ENCODE data around the gene IL17RE. TPM values are rescaled to one million over a fixed set of nuclear protein-coding genes. Genes with fewer than 3 reads are reported as not detected.

The IL17RE gene
- polyA plus RNA-seq, 3 donors = 0.27 TPM; not detected in 2

DNA sequence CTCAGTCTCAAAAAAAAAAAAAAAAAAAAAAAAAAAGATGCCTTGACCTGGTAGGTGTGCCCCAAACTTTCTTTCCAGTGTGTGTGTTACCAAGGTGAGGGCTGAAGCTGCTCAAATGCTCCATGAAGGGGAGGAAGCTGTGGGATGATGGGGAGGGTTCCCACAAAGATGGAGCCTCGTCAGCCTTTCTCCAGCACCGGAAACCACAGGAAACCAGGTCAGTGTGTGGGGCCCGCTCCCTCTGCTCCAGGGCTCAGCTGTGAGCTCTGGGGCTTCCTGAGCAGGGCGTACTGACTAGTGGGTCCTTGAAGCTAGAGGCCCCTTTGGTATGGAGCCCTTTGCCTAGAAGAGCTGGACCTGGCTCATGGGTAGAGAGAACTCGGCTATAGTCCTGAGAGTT is 681 bp upstream of the IL17RE start:
- no peak overlapping the region for H3K4me2 ChIP-seq (replicated peaks; ENCODE audit: extremely low read depth, low read length, poor library complexity, severe bottlenecking)
- H3K27me3 ChIP-seq (ENCODE audit: control insufficient read depth in 2 of 2, insufficient read depth in 2 of 2, low read length in 2 of 2) = no peaks in the 10 kb centered on the region
- H3K79me2 ChIP-seq (ENCODE audit: insufficient read depth, low read length) = no peaks in the 10 kb centered on the region
- no peak overlapping the region for H3K27ac Mint-ChIP-seq
- no peak overlapping the region for H3K4me3 Mint-ChIP-seq
- H3K9ac ChIP-seq (ENCODE audit: insufficient read depth, low read length, poor library complexity, severe bottlenecking) = no peak overlapping the region
- intact Hi-C loops (cut with micrococcal nuclease) = no loop called here
- H3K36me3 ChIP-seq (replicated peaks in 1 of 2; ENCODE audit: control insufficient read depth in 1 of 2, insufficient read depth in 2 of 2, low read length in 2 of 2) = no peaks in the 10 kb centered on the region
- no peak overlapping the region for H3K27ac ChIP-seq (ENCODE audit: low read depth in 1 of 2, low read length in 2 of 2)
- H3K27me3 Mint-ChIP-seq (ENCODE audit: low read depth in 3 of 3) = peaks cover 0 to 2% (median 0%) of the 10 kb centered on the region in 3 donors
- no peaks in the 10 kb centered on the region for H3K9me3 ChIP-seq (replicated peaks in 1 of 2; ENCODE audit: control insufficient read depth in 1 of 2, insufficient read depth in 1 of 2, low read length in 2 of 2)
- H3K36me3 Mint-ChIP-seq = no peaks in the 10 kb centered on the region
- no peaks in the 10 kb centered on the region for H3K9me3 Mint-ChIP-seq
- peaks cover 34% of the 10 kb centered on the region for H3K4me1 Mint-ChIP-seq
- TF ChIP-seq, protein P1, sequence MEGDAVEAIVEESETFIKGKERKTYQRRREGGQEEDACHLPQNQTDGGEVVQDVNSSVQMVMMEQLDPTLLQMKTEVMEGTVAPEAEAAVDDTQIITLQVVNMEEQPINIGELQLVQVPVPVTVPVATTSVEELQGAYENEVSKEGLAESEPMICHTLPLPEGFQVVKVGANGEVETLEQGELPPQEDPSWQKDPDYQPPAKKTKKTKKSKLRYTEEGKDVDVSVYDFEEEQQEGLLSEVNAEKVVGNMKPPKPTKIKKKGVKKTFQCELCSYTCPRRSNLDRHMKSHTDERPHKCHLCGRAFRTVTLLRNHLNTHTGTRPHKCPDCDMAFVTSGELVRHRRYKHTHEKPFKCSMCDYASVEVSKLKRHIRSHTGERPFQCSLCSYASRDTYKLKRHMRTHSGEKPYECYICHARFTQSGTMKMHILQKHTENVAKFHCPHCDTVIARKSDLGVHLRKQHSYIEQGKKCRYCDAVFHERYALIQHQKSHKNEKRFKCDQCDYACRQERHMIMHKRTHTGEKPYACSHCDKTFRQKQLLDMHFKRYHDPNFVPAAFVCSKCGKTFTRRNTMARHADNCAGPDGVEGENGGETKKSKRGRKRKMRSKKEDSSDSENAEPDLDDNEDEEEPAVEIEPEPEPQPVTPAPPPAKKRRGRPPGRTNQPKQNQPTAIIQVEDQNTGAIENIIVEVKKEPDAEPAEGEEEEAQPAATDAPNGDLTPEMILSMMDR (IDR thresholded peaks at IDR 0.05) = no peak
- no peak overlapping the region for H3K4me3 ChIP-seq (replicated peaks in 1 of 3; ENCODE audit: low read depth in 2 of 3, low read length in 3 of 3)
- H2AFZ ChIP-seq (ENCODE audit: insufficient read depth, low read depth, low read length, poor library complexity, severe bottlenecking) = peak overlapping the region; percentile 58
- peaks cover 7 to 14% of the 10 kb centered on the region in 2 donors for H3K4me1 ChIP-seq (ENCODE audit: control insufficient read depth in 1 of 2, insufficient read depth in 2 of 2, low read length in 2 of 2)
- DNase-seq = no peak
- no peaks in the 10 kb centered on the region for H4K20me1 ChIP-seq (ENCODE audit: insufficient read depth, low read length)
- WGBS (ENCODE audit: insufficient coverage) = 0% methylated on average over 3 of the region's 5 CpGs

DNA sequence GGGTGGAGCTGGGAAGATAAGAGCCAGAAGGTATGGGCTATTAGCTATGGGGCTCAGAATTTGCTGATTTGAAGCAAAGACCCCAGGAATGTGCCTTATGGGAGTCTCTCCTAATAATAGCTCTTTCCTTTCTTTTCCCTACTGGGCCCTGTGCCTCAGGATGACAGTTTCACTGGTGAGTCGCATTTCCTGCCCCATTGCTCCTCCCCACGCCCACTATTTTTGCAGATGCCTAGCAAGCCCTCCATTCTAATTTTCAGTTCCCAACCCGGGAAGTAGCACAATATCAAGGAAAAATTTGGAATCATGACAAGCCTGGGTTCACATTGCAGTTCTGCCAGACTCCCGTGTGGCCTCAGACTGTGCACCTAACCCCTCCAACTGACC is 583 bp downstream of the IL17RE start:
- Histone ChIP-seq H3K27me3 (ENCODE audit: control insufficient read depth in 2 of 2, insufficient read depth in 2 of 2, low read length in 2 of 2) (no peaks in the 10 kb centered on the region), H3K4me1 (ENCODE audit: control insufficient read depth in 1 of 2, insufficient read depth in 2 of 2, low read length in 2 of 2) (peaks cover 7 to 14% of the 10 kb centered on the region in 2 donors), H3K36me3 (replicated peaks in 1 of 2; ENCODE audit: control insufficient read depth in 1 of 2, insufficient read depth in 2 of 2, low read length in 2 of 2) (no peaks in the 10 kb centered on the region), H3K27ac (ENCODE audit: low read depth in 1 of 2, low read length in 2 of 2) (no peak overlapping the region), H3K4me2 (replicated peaks; ENCODE audit: extremely low read depth, low read length, poor library complexity, severe bottlenecking) (no peak overlapping the region), H2AFZ (ENCODE audit: insufficient read depth, low read depth, low read length, poor library complexity, severe bottlenecking) (peak overlapping the region; percentile 41), H3K9ac (ENCODE audit: insufficient read depth, low read length, poor library complexity, severe bottlenecking) (no peak overlapping the region), H3K79me2 (ENCODE audit: insufficient read depth, low read length) (no peaks in the 10 kb centered on the region), H3K4me3 (replicated peaks in 1 of 3; ENCODE audit: low read depth in 2 of 3, low read length in 3 of 3) (no peak overlapping the region), H4K20me1 (ENCODE audit: insufficient read depth, low read length) (no peaks in the 10 kb centered on the region), H3K9me3 (replicated peaks in 1 of 2; ENCODE audit: control insufficient read depth in 1 of 2, insufficient read depth in 1 of 2, low read length in 2 of 2) (no peaks in the 10 kb centered on the region)
- no peak overlapping the region for H3K27ac Mint-ChIP-seq
- TF ChIP-seq, protein P1 (IDR thresholded peaks at IDR 0.05) = no peak
- no peak for DNase-seq
- peaks cover 0 to 2% (median 0%) of the 10 kb centered on the region in 3 donors for H3K27me3 Mint-ChIP-seq (ENCODE audit: low read depth in 3 of 3)
- intact Hi-C loops (cut with micrococcal nuclease) = no loop called here
- WGBS (ENCODE audit: insufficient coverage) = 7% methylated on average over 3 of the region's 4 CpGs
- no peak overlapping the region for H3K4me3 Mint-ChIP-seq
- H3K9me3 Mint-ChIP-seq = no peaks in the 10 kb centered on the region
- H3K36me3 Mint-ChIP-seq = no peaks in the 10 kb centered on the region
- H3K4me1 Mint-ChIP-seq = peaks cover 31% of the 10 kb centered on the region
